Measurements from ENCODE around the gene METTL15.

DNA sequence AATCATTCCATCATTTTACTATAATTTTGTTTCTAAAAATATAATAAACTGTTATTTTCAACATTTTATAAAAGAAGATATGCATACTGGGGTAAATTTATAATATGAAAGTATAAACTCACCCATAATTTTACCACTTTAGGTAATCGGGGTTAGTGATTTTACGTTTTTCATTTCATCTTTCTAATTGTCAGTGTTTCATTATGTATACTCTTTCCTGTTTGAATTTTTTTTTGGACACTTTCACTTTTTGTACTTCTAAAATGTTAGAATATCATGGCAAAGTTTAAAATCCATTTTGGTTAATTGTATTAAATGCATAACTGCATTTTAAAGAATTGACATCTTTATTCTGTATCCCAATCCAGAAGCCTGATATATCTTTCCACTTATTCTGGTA, 115.8 kb downstream of the METTL15 start:
- TF ChIP-seq, protein P1, sequence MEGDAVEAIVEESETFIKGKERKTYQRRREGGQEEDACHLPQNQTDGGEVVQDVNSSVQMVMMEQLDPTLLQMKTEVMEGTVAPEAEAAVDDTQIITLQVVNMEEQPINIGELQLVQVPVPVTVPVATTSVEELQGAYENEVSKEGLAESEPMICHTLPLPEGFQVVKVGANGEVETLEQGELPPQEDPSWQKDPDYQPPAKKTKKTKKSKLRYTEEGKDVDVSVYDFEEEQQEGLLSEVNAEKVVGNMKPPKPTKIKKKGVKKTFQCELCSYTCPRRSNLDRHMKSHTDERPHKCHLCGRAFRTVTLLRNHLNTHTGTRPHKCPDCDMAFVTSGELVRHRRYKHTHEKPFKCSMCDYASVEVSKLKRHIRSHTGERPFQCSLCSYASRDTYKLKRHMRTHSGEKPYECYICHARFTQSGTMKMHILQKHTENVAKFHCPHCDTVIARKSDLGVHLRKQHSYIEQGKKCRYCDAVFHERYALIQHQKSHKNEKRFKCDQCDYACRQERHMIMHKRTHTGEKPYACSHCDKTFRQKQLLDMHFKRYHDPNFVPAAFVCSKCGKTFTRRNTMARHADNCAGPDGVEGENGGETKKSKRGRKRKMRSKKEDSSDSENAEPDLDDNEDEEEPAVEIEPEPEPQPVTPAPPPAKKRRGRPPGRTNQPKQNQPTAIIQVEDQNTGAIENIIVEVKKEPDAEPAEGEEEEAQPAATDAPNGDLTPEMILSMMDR (conservative IDR thresholded peaks at IDR 0.05; ENCODE audit: low read depth, low read length): no peak
- TF ChIP-seq EZH2phosphoT487 (IDR thresholded peaks at IDR 0.05; ENCODE audit: borderline replicate concordance, low read length): no peak
- no peak for TF ChIP-seq EZH2 (IDR thresholded peaks at IDR 0.05; ENCODE audit: low read length, unreplicated experiment)
